Right atrium auricular region (tissue), 2 donors: ENCODE measurements around the gene ARHGEF2. TPM values are rescaled to one million over a fixed set of nuclear protein-coding genes. Genes with fewer than 3 reads are reported as not detected.

Experiments used
- DNase-seq: peaks from one replicate; pipeline ENCODE4 v3.0.0-alpha.2; 2019; ENCODE audit warnings: low spot score
- H3K27ac ChIP-seq, 2 donors: fragments of 200-600 bp; sonication (generic); 1 replicate in 1 of 2; 2 replicates in 1 of 2; pipeline ENCODE4 v1.5.1; 2016 to 2019
- H3K27me3 ChIP-seq, 2 donors: fragments of 200-600 bp; sonication (generic); one replicate each; pipeline versions ENCODE4 v1.5.1 to v1.6.0; 2017 to 2019
- H3K36me3 ChIP-seq: fragments of 200-600 bp; sonication (generic); one replicate; pipeline ENCODE4 v1.5.1; 2016
- H3K4me1 ChIP-seq, 2 donors: fragments of 200-600 bp; sonication (generic); one replicate each; pipeline versions ENCODE4 v1.5.1 to v1.6.0; 2017 to 2019
- H3K4me3 ChIP-seq, 2 donors: fragments of 200-600 bp; sonication (generic); 1 replicate in 1 of 2; 2 replicates in 1 of 2; pipeline ENCODE4 v1.5.1; 2017 to 2019; ENCODE audit warnings: mild to moderate bottlenecking in 1 of 2, moderate library complexity in 1 of 2
- H3K9me3 ChIP-seq, 2 donors: fragments of 200-600 bp; sonication (generic); one replicate each; pipeline ENCODE4 v1.5.1; 2019
- CTCF ChIP-seq, 2 donors: fragments of 200-600 bp; sonication (generic); IDR thresholded peaks; one replicate each; pipeline ENCODE4 v1.5.1; 2019; ENCODE audit warnings: antibody characterized with exemption in 2 of 2
- total RNA-seq, 2 donors: library from RNA; depleted of rRNA; stranded (reverse); fragments of >200 nt; gene quantifications; one replicate each; pipeline ENCODE4 v1.1.0, GENCODE V29; 2016

The ARHGEF2 gene
- total RNA-seq, 2 donors from 2014 or later = 50.8 to 69.8 TPM

- peak within 1 kb of the TSS; percentile 87 to 91 for H3K27ac ChIP-seq
- H3K4me1 ChIP-seq = peaks cover 0 to 16% of the 10 kb centered on the region in 2 donors
- no peaks in the 10 kb centered on the region for H3K27me3 ChIP-seq
- H3K4me3 ChIP-seq = peak within 1 kb of the TSS; percentile 90 to 96
- H3K36me3 ChIP-seq = peaks cover 26% of the 10 kb centered on the region
- DNase-seq = peak; percentile 94
- H3K9me3 ChIP-seq = no peaks in the 10 kb centered on the region
- TF ChIP-seq CTCF (IDR thresholded peaks at IDR 0.05) = no peak
Observed at GRCh38 chr1:156020293-156021092, 42.1 kb upstream of the ARHGEF2 start, which contains the start of gene SSR2. Gene SSR2 (minus strand): TSS chr1:156020951. CDS start chr1:156020167, 784 bp downstream.

- Histone ChIP-seq H3K9me3 (no peaks in the 10 kb centered on the region), H3K27ac (peak overlapping the region; percentile 87 to 91), H3K27me3 (no peaks in the 10 kb centered on the region), H3K36me3 (peaks cover 29% of the 10 kb centered on the region), H3K4me1 (peaks cover 0 to 16% of the 10 kb centered on the region in 2 donors), H3K4me3 (peak overlapping the region; percentile 90 to 96)
- DNase-seq = no peak
- no peak for TF ChIP-seq CTCF (IDR thresholded peaks at IDR 0.05)
Observed at GRCh38 chr1:156019946-156020292, 41.6 kb upstream of the ARHGEF2 start.

GRCh38 chr1:156014829-156015228 lies 36.5 kb upstream of the ARHGEF2 start:
- H3K4me3 ChIP-seq = no peak overlapping the region
- no peak for TF ChIP-seq CTCF (IDR thresholded peaks at IDR 0.05)
- peaks cover 0 to 7% of the 10 kb centered on the region in 2 donors for H3K4me1 ChIP-seq
- no peaks in the 10 kb centered on the region for H3K9me3 ChIP-seq
- no peak for DNase-seq
- H3K27ac ChIP-seq = no peak overlapping the region
- H3K36me3 ChIP-seq = peaks cover 79% of the 10 kb centered on the region
- no peaks in the 10 kb centered on the region for H3K27me3 ChIP-seq

GRCh38 chr1:156012051-156012817 lies 33.9 kb upstream of the ARHGEF2 start:
- H3K36me3 ChIP-seq = peaks cover 79% of the 10 kb centered on the region
- TF ChIP-seq CTCF (IDR thresholded peaks at IDR 0.05) = no peak
- H3K4me3 ChIP-seq = no peak overlapping the region
- no peak for DNase-seq
- no peaks in the 10 kb centered on the region for H3K27me3 ChIP-seq
- no peaks in the 10 kb centered on the region for H3K9me3 ChIP-seq
- no peaks in the 10 kb centered on the region for H3K4me1 ChIP-seq
- no peak overlapping the region for H3K27ac ChIP-seq

- Histone ChIP-seq H3K9me3 (no peaks in the 10 kb centered on the region), H3K36me3 (peaks cover 61% of the 10 kb centered on the region), H3K4me1 (no peaks in the 10 kb centered on the region), H3K27me3 (no peaks in the 10 kb centered on the region), H3K4me3 (no peak overlapping the region), H3K27ac (no peak overlapping the region)
- no peak for DNase-seq
- no peak for TF ChIP-seq CTCF (IDR thresholded peaks at IDR 0.05)
Observed at GRCh38 chr1:156009404-156009803, 31.1 kb upstream of the ARHGEF2 start.
